HepG2 (cell line): ENCODE data around the gene ADAM20. TPM values are rescaled to one million over a fixed set of nuclear protein-coding genes. Genes with fewer than 3 reads are reported as not detected.

Experiments
- ATAC-seq: fragments of 200-7000 bp; cut with Tn5 transposase; 3 replicates; pipeline ENCODE4 v1.9.1; 2020; ENCODE audit warnings: mild to moderate bottlenecking, moderate library complexity
- BruUV-seq: library from RNA; stranded (reverse); fragments of 400-500 nt; replicated peaks from 2 replicates; lab custom pipeline; 2021; lab: Mats Ljungman, UMichigan
- CTCF ChIA-PET: fragments of 300-600 bp; formaldehyde crosslinking; extraction: SDS; loops from one replicate; lab custom pipeline; 2021; ENCODE audit warnings: low total read pairs, inconsistent platforms, low intra/inter-chr PET ratio; lab: Yijun Ruan, JAX
- POLR2A ChIA-PET: fragments of 350-600 bp; sonication (Branson Sonifier 250); formaldehyde crosslinking; loops from one replicate; lab custom pipeline; 2020; ENCODE audit warnings: antibody characterized with exemption, inconsistent platforms; lab: Yijun Ruan, JAX
- DNase-seq: peaks from one replicate; pipeline ENCODE4 v3.0.0-alpha.2; 2015; ENCODE audit warnings: low spot score
- FAIRE-seq: peaks from 3 replicates; lab custom pipeline; 2011; peaks lifted over from hg19 to GRCh38; lab: Jason Lieb, UNC
- H2AFZ ChIP-seq: one replicate; pipeline ENCODE4 v1.6.1; 2011; ENCODE audit warnings: low read length, inconsistent platforms
- H3K27ac ChIP-seq: fragments of 300-600 bp; 3 replicates; pipeline ENCODE4 v1.8.0; 2011; ENCODE audit warnings: mixed run types, mild to moderate bottlenecking, mixed read lengths, low read length, inconsistent platforms; ENCODE audit not compliant: insufficient read depth; ENCODE audit errors: extremely low read length
- H3K27me3 ChIP-seq, 2 experiments: fragments of 200-600 bp in 1 of 2; 2 replicates in 1 of 2; 3 replicates in 1 of 2; pipeline versions ENCODE4 v1.6.0 to v1.8.0; 2011; ENCODE audit warnings: low read length in 2 of 2, mild to moderate bottlenecking in 2 of 2, moderate library complexity in 2 of 2, inconsistent platforms in 1 of 2; ENCODE audit not compliant: insufficient read depth in 2 of 2, control insufficient read depth in 1 of 2
- H3K36me3 ChIP-seq, 2 experiments: fragments of 200-600 bp in 1 of 2; replicated peaks in 1 of 2; 2 replicates in 1 of 2; 3 replicates in 1 of 2; pipeline versions ENCODE4 v1.5.1 to v1.8.0; 2011; ENCODE audit warnings: low read length in 2 of 2, inconsistent platforms in 1 of 2; ENCODE audit not compliant: insufficient read depth in 2 of 2, control insufficient read depth in 1 of 2
- H3K4me1 ChIP-seq: 2 replicates; pipeline ENCODE4 v1.5.1; 2012; ENCODE audit warnings: low read length, inconsistent platforms; ENCODE audit not compliant: insufficient read depth
- H3K4me2 ChIP-seq: 2 replicates; pipeline ENCODE4 v1.6.0; 2011; ENCODE audit warnings: low read depth, low read length, inconsistent platforms
- H3K4me3 ChIP-seq, 3 experiments: fragments of 200-600 bp in 1 of 3; sonication (generic), shearing (Covaris generic) in 1 of 3; replicated peaks in 1 of 3; 2 replicates each; pipeline ENCODE4 v1.5.1; 2011 to 2016; ENCODE audit warnings: low read length in 3 of 3, inconsistent platforms in 2 of 3, low read depth in 2 of 3, mild to moderate bottlenecking in 2 of 3, control low read depth in 1 of 3, mixed read lengths in 1 of 3; ENCODE audit not compliant: insufficient read depth in 1 of 3
- H3K79me2 ChIP-seq: one replicate; pipeline ENCODE4 v1.6.1; 2011; ENCODE audit warnings: low read length, inconsistent platforms; ENCODE audit not compliant: insufficient read depth
- H3K9ac ChIP-seq: 2 replicates; pipeline ENCODE4 v1.6.0; 2011; ENCODE audit warnings: mild to moderate bottlenecking, low read depth, low read length, inconsistent platforms; ENCODE audit not compliant: insufficient read depth
- H3K9me3 ChIP-seq: 2 replicates; pipeline ENCODE4 v1.5.1; 2012; ENCODE audit warnings: mild to moderate bottlenecking, low read length
- H4K20me1 ChIP-seq: 2 replicates; pipeline ENCODE4 v1.6.0; 2011; ENCODE audit warnings: inconsistent platforms, mild to moderate bottlenecking, low read length, moderate library complexity; ENCODE audit not compliant: insufficient read depth
- BCL6 ChIP-seq: IDR thresholded peaks from 2 replicates; pipeline ENCODE4 v1.6.1; 2016; ENCODE audit warnings: missing genetic modification reagents, missing compliant biosample characterization
- CCAR2 ChIP-seq: fragments of 200-400 bp; formaldehyde crosslinking; optimal IDR thresholded peaks from 2 replicates; pipeline ENCODE3; 2018; ENCODE audit warnings: low read depth, mild to moderate bottlenecking, low read length, moderate library complexity
- ELF3 ChIP-seq: IDR thresholded peaks from 2 replicates; pipeline ENCODE4 v1.6.1; 2016; ENCODE audit warnings: missing genetic modification reagents, missing compliant biosample characterization
- FOSL1 ChIP-seq: sonication (generic); formaldehyde crosslinking; IDR thresholded peaks from 2 replicates; pipeline ENCODE4 v1.9.0; 2021; ENCODE audit warnings: missing genetic modification reagents, borderline replicate concordance
- GZF1 ChIP-seq: sonication (generic); formaldehyde crosslinking; IDR thresholded peaks from 2 replicates; pipeline ENCODE4 v1.5.1; 2020; ENCODE audit warnings: mild to moderate bottlenecking, missing genetic modification reagents
- HNF4A ChIP-seq: sonication (generic); formaldehyde crosslinking; IDR thresholded peaks from 2 replicates; pipeline ENCODE4 v1.4.0; 2020; ENCODE audit warnings: missing genetic modification reagents
- PLRG1 ChIP-seq: fragments of 450-650 bp; conservative IDR thresholded peaks from 2 replicates; pipeline ENCODE4 v1.6.1; 2016
- RBM22 ChIP-seq: fragments of 200-400 bp; formaldehyde crosslinking; optimal IDR thresholded peaks from 2 replicates; pipeline ENCODE3; 2017; ENCODE audit warnings: mild to moderate bottlenecking, low read length, moderate library complexity
- SNAPC2 ChIP-seq: sonication (generic); formaldehyde crosslinking; IDR thresholded peaks from 2 replicates; pipeline ENCODE4 v1.8.1; 2022; ENCODE audit warnings: mild to moderate bottlenecking, missing genetic modification reagents
- ZNF83 ChIP-seq: sonication (generic); formaldehyde crosslinking; IDR thresholded peaks from 2 replicates; pipeline ENCODE4 v1.4.0; 2020; ENCODE audit warnings: missing genetic modification reagents, mild to moderate bottlenecking, borderline replicate concordance
- ZNF850 ChIP-seq: sonication (generic); formaldehyde crosslinking; conservative IDR thresholded peaks from 2 replicates; pipeline ENCODE4 v1.9.0; 2021; ENCODE audit warnings: mild to moderate bottlenecking, missing genetic modification reagents
- WGBS: methylation state at CpG from one replicate; pipeline ENCODE4 v1.1.6; 2017; ENCODE audit warnings: low lambda C conversion rate; 5-methylcytosine and 5-hydroxymethylcytosine counted together
- in situ Hi-C: cut with HindIII; loops from 2 replicates; pipeline ENCODE4 v1.10.0; 2017; ENCODE audit warnings: low pct_unique_long_range_greater_than_20kb; ENCODE audit not compliant: extremely low pct_ligation_motif_present
- intact Hi-C: fragments of 100-400 bp; cut with micrococcal nuclease; formaldehyde crosslinking; loops from one replicate; pipeline ENCODE4 v1.10.0; 2022; ENCODE audit not compliant: unreplicated experiment
- polyA plus RNA-seq, 8 experiments: library from polyadenylated mRNA; depleted of rRNA in 3 of 8; stranded (reverse) in 7 of 8; unstranded in 1 of 8; fragments of >200 nt; fragmentation: Illumina TruSeq in 4 of 8; extraction: Trizol in 4 of 8; gene quantifications; 2 replicates each; pipeline versions ENCODE4 v1.2.1 to v1.2.3, GENCODE V29; 2011 to 2016; ENCODE audit warnings: low read depth in 4 of 8, missing spikeins in 1 of 8, mixed read lengths in 1 of 8; ENCODE audit not compliant: insufficient read depth in 1 of 8
- total RNA-seq, 5 experiments: library from RNA; depleted of rRNA; stranded (reverse); fragments of >200 nt; fragmentation: Illumina TruSeq; extraction: Trizol; gene quantifications; 2 replicates each; pipeline ENCODE4 v1.2.3, GENCODE V29; 2016; ENCODE audit warnings: low read depth in 1 of 5
- TF ChIP-seq, protein P1 (sequence below): sonication (generic); formaldehyde crosslinking; IDR thresholded peaks from 2 replicates; pipeline ENCODE4 v1.8.0; 2023; ENCODE audit warnings: mild to moderate bottlenecking, missing genetic modification reagents
- TF ChIP-seq, protein P2 (sequence below): sonication (generic); formaldehyde crosslinking; conservative IDR thresholded peaks from 2 replicates; pipeline ENCODE4 v1.8.0; 2022; ENCODE audit warnings: low read depth, missing genetic modification reagents

The ADAM20 gene
- total and polyA plus RNA-seq, 2 of the 13 experiments (the other 11 are each of a cell fraction or from before 2014, with no cell fraction given): 0.09 to 0.18 TPM

DNA sequence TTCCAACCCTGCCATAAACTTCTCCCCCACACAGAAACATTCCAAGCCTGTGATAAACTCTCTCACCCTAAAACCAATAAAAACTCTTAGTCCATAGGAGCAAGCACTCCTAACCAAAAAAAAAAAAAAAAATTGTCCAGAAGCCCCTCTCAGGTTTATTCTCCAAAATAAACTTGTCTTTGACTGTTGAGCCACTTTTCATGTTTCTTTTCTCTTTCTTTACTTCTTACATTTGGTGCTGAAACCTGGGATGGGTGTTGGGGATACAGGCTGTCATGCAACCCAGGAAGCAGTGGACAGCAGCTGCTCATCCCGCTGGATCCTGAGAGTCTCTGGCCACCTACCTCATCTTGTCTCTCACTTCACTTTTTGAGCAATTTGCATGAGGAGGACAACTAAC, 2.0 kb upstream of the ADAM20 start:
- FAIRE-seq (no peak), DNase-seq (no peak), ATAC-seq (no peak)
- Histone ChIP-seq H3K4me1 (no peaks in the 10 kb centered on the region), H3K27me3 (no peaks in the 10 kb centered on the region), H2AFZ (no peak overlapping the region), H3K4me3 (no peak overlapping the region), H3K36me3 (no peaks in the 10 kb centered on the region), H3K27ac (no peak overlapping the region), H3K79me2 (no peaks in the 10 kb centered on the region), H3K9ac (no peak overlapping the region), H4K20me1 (no peaks in the 10 kb centered on the region), H3K4me2 (no peak overlapping the region), H3K9me3 (peaks cover 6% of the 10 kb centered on the region)
- in situ Hi-C loops (no loop called here), intact Hi-C loops (no loop called here)
- TF ChIP-seq ZNF850 (CRISPR knock-in tag): 0 out of 2 replicates have a peak, but pooled peaks have one; percentile 82
- TF ChIP-seq, protein P1, sequence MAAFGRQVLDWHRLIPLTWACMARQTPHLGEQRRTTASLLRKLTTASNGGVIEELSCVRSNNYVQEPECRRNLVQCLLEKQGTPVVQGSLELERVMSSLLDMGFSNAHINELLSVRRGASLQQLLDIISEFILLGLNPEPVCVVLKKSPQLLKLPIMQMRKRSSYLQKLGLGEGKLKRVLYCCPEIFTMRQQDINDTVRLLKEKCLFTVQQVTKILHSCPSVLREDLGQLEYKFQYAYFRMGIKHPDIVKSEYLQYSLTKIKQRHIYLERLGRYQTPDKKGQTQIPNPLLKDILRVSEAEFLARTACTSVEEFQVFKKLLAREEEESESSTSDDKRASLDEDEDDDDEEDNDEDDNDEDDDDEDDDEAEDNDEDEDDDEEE (CRISPR knock-in tag): no peak
- ChIA-PET POLR2A (no interaction called here), CTCF (no interaction called here)
- WGBS: 96% methylated on average over 1 of the region's 1 CpG
- no TSS peak for BruUV-seq

DNA sequence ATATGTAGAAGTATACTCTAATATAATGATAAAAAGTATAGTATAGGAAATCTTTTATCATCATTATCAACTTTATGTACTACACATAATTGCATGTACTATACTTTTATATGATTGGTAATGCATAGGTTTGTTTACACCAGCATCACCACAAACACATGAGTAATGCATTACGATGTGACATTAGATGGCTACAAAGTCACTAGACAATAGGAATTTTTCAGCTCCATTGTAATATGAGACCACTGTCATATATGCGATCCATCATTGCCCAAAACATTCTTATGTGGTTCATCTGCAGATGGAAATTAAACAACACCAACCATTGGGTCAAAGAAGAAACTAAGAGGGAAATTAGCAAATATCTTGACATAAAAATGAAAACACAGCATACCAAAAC, 4.4 kb downstream of the ADAM20 start:
- TF ChIP-seq ELF3 (CRISPR knock-in tag) (no peak), GZF1 (CRISPR knock-in tag) (no peak), RBM22 (no peak), ZNF83 (no peak), PLRG1 (no peak), FOSL1 (CRISPR knock-in tag) (no peak), BCL6 (no peak), SNAPC2 (CRISPR knock-in tag) (no peak), HNF4A (CRISPR knock-in tag) (no peak), CCAR2 (no peak)
- TF ChIP-seq, protein P2, sequence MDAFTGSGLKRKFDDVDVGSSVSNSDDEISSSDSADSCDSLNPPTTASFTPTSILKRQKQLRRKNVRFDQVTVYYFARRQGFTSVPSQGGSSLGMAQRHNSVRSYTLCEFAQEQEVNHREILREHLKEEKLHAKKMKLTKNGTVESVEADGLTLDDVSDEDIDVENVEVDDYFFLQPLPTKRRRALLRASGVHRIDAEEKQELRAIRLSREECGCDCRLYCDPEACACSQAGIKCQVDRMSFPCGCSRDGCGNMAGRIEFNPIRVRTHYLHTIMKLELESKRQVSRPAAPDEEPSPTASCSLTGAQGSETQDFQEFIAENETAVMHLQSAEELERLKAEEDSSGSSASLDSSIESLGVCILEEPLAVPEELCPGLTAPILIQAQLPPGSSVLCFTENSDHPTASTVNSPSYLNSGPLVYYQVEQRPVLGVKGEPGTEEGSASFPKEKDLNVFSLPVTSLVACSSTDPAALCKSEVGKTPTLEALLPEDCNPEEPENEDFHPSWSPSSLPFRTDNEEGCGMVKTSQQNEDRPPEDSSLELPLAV: no peak
- ATAC-seq: no peak
- no peaks in the 10 kb centered on the region for H3K36me3 ChIP-seq
- no peak overlapping the region for H3K9ac ChIP-seq
- no peak overlapping the region for H3K4me2 ChIP-seq
- ChIA-PET POLR2A (no interaction called here), CTCF (no interaction called here)
- H3K27me3 ChIP-seq: no peaks in the 10 kb centered on the region
- no peak for FAIRE-seq
- no peak for DNase-seq
- H3K79me2 ChIP-seq: no peaks in the 10 kb centered on the region
- H4K20me1 ChIP-seq: no peaks in the 10 kb centered on the region
- H2AFZ ChIP-seq: no peak overlapping the region
- H3K27ac ChIP-seq: no peak overlapping the region
- 100% methylated on average over 2 of the region's 2 CpGs for WGBS
- H3K4me3 ChIP-seq: no peak overlapping the region
- intact Hi-C loops (no loop called here), in situ Hi-C loops (no loop called here)
- H3K4me1 ChIP-seq: no peaks in the 10 kb centered on the region
- H3K9me3 ChIP-seq: no peaks in the 10 kb centered on the region
- no TSS peak for BruUV-seq
